ENCODE data around the gene SH3GL1.

DNA sequence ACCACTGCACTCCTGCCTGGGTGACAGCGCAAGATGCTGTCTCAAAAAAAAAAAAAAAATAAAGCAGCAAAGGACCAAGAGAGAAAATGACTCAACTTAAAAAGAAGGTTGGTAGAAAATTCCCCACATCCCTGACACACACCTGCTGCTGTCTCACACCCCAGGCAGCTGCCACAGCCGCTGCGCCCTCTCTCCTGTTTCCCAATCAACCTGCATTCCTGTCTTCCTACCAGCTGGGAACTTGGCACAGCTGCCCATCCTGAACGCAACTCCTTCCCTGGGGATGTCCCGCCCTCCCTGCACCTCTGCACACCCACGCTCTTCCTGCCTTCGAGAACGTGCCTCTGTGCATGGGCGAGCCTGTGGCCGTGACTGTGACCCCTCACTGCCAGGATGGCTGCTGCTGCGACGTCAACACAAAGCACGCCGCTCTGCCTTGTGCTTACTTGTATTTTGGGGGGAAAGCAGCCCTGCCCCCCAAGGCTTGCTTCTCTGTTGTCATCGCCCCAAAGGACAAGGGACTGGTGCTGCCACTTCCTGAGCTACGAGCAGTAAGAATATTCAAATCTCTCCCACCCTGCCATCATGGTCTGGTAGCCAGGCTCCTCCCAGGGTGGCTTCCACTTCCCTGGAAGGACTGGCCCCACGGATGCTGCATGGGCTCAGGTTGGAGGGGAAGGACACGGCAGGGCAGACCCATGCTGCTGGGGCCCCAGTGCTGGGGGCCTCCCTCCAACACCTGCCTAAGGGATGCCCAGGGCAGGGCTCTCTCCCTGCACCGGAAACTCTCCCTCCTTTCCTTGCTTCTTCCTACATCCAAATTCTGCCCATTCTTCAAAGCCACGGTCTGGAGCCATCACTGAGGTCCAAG lies 20.7 kb downstream of the SH3GL1 start:
- TF ChIP-seq POLR2AphosphoS5 (IDR thresholded peaks at IDR 0.05), result peak; percentile 23 to 85 (median 72)
- TF ChIP-seq, protein P1, sequence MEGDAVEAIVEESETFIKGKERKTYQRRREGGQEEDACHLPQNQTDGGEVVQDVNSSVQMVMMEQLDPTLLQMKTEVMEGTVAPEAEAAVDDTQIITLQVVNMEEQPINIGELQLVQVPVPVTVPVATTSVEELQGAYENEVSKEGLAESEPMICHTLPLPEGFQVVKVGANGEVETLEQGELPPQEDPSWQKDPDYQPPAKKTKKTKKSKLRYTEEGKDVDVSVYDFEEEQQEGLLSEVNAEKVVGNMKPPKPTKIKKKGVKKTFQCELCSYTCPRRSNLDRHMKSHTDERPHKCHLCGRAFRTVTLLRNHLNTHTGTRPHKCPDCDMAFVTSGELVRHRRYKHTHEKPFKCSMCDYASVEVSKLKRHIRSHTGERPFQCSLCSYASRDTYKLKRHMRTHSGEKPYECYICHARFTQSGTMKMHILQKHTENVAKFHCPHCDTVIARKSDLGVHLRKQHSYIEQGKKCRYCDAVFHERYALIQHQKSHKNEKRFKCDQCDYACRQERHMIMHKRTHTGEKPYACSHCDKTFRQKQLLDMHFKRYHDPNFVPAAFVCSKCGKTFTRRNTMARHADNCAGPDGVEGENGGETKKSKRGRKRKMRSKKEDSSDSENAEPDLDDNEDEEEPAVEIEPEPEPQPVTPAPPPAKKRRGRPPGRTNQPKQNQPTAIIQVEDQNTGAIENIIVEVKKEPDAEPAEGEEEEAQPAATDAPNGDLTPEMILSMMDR (IDR thresholded peaks at IDR 0.05), result no peak

Measured in breast epithelium (tissue), 3 donors.